Lung (tissue), 12 donors: ENCODE results near the gene ST8SIA4. TPM values are rescaled to one million over a fixed set of nuclear protein-coding genes. Genes with fewer than 3 reads are reported as not detected.

Experiments
- ATAC-seq: fragments of 200-7000 bp; cut with Tn5 transposase; one replicate; pipeline ENCODE4 v1.9.1; 2020; ENCODE audit warnings: moderate number of reproducible peaks; ENCODE audit not compliant: insufficient read depth, low FRiP score
- DNase-seq, 3 donors: peaks; one replicate each; pipeline ENCODE4 v3.0.0-alpha.2; 2013 to 2017
- H3K27ac ChIP-seq, 2 donors: one replicate each; pipeline ENCODE4 v1.5.1; 2013; ENCODE audit warnings: mild to moderate bottlenecking in 2 of 2, moderate library complexity in 2 of 2, control low read depth in 1 of 2, inconsistent platforms in 1 of 2, low read depth in 1 of 2, low read length in 1 of 2
- H3K27me3 ChIP-seq, 3 donors: one replicate each; pipeline ENCODE4 v1.5.1; 2013; ENCODE audit warnings: low read length in 2 of 3; ENCODE audit not compliant: control insufficient read depth in 3 of 3, insufficient read depth in 3 of 3
- H3K36me3 ChIP-seq, 4 donors: one replicate each; pipeline ENCODE4 v1.5.1; 2013; ENCODE audit warnings: low read length in 4 of 4, mild to moderate bottlenecking in 1 of 4, moderate library complexity in 1 of 4; ENCODE audit not compliant: control insufficient read depth in 4 of 4, insufficient read depth in 4 of 4
- H3K4me1 ChIP-seq, 5 donors: one replicate each; pipeline ENCODE4 v1.5.1; 2013; ENCODE audit warnings: low read length in 5 of 5, mild to moderate bottlenecking in 2 of 5, moderate library complexity in 1 of 5; ENCODE audit not compliant: control insufficient read depth in 5 of 5, insufficient read depth in 5 of 5
- H3K4me3 ChIP-seq: one replicate; pipeline ENCODE4 v1.5.1; 2013; ENCODE audit warnings: mild to moderate bottlenecking, control low read depth, moderate library complexity
- H3K9ac ChIP-seq, 2 donors: one replicate each; pipeline ENCODE4 v1.5.1; 2013; ENCODE audit warnings: low read length in 2 of 2, control low read depth in 1 of 2; ENCODE audit not compliant: insufficient read depth in 1 of 2
- H3K9me3 ChIP-seq, 4 donors: one replicate each; pipeline ENCODE4 v1.5.1; 2013; ENCODE audit warnings: low read length in 3 of 4, mild to moderate bottlenecking in 1 of 4, moderate library complexity in 1 of 4; ENCODE audit not compliant: control insufficient read depth in 4 of 4, insufficient read depth in 3 of 4
- WGBS, 2 donors: extraction: QIAGEN DNeasy Blood & Tissue Kit; methylation state at CpG; one replicate each; pipeline ENCODE4 v1.1.7; 2013; 5-methylcytosine and 5-hydroxymethylcytosine counted together
- polyA plus RNA-seq, 2 donors: library from polyadenylated mRNA; stranded (reverse); fragments of 200-250 nt; gene quantifications; one replicate each; pipeline ENCODE4 v1.2.1, GENCODE V29; 2013
- total RNA-seq, 2 donors: library from RNA; depleted of rRNA in 1 of 2; stranded (reverse); fragments of >200 nt in 1 of 2; gene quantifications; one replicate each; pipeline ENCODE4 v1.2.1, GENCODE V29; 2014 to 2021
- TF ChIP-seq, protein P1 (sequence below): IDR thresholded peaks from 2 replicates; pipeline ENCODE4 v1.5.1; 2012; ENCODE audit warnings: mild to moderate bottlenecking; ENCODE audit errors: control extremely low read depth, extremely low read depth
- donor health status: control.
- donor health status: control.
- donor health status: Bipolar disorder and iron deficiency.
- donor health status: healthy.
- donor health status: DM: yes; HTN: yes; CAD: no.

ST8SIA4 gene
- total and polyA plus RNA-seq, 4 donors, result 4.2 to 22.1 (median 14.2) TPM

GRCh38 chr5:100900142-100900795, 2.8 kb downstream of the ST8SIA4 start:
- H3K27ac ChIP-seq, result peak overlapping the region; percentile 64 to 94
- peak; percentile 46 to 84 (median 74) for DNase-seq
- 3 to 4% methylated on average over 19 of the region's 19 CpGs for WGBS, 2 donors
- peaks cover 0 to 1% (median 0%) of the 10 kb centered on the region in 4 donors for H3K9me3 ChIP-seq
- peak; percentile 22 for ATAC-seq
- TF ChIP-seq, protein P1, sequence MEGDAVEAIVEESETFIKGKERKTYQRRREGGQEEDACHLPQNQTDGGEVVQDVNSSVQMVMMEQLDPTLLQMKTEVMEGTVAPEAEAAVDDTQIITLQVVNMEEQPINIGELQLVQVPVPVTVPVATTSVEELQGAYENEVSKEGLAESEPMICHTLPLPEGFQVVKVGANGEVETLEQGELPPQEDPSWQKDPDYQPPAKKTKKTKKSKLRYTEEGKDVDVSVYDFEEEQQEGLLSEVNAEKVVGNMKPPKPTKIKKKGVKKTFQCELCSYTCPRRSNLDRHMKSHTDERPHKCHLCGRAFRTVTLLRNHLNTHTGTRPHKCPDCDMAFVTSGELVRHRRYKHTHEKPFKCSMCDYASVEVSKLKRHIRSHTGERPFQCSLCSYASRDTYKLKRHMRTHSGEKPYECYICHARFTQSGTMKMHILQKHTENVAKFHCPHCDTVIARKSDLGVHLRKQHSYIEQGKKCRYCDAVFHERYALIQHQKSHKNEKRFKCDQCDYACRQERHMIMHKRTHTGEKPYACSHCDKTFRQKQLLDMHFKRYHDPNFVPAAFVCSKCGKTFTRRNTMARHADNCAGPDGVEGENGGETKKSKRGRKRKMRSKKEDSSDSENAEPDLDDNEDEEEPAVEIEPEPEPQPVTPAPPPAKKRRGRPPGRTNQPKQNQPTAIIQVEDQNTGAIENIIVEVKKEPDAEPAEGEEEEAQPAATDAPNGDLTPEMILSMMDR, result no peak
- peaks cover 0 to 19% (median 1%) of the 10 kb centered on the region in 5 donors for H3K4me1 ChIP-seq
- H3K27me3 ChIP-seq, result peaks cover 0 to 6% (median 5%) of the 10 kb centered on the region in 3 donors
- no peaks in the 10 kb centered on the region for H3K36me3 ChIP-seq
- H3K4me3 ChIP-seq, result peak overlapping the region; percentile 56
- peak overlapping the region in 1 of 2 donors; percentile 88 for H3K9ac ChIP-seq

DNA sequence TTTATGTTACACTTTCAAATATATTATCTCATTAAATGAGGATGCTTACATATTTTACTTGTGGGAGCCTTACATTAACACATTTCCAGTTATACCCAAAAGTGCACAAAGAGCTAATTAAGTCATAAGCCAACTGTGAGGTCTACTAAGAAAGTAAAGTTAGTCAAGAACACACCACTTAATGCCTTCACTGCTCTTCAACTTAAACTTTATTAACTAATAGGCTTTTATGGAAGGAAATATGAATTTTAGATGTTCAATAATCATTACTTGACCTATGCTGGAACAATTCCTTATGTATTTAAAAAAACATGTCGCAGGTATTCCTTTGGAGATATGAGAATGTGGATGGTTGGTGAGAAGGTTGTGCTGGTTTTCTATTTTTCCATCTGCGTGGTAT, 3.4 kb downstream of the ST8SIA4 start:
- peak overlapping the region; percentile 64 to 94 for H3K27ac ChIP-seq
- no peaks in the 10 kb centered on the region for H3K36me3 ChIP-seq
- no peak for ATAC-seq
- WGBS, 2 donors, result 72 to 83% methylated on average over 2 of the region's 2 CpGs
- H3K27me3 ChIP-seq, result peaks cover 0 to 4% (median under 1%) of the 10 kb centered on the region in 3 donors
- H3K9me3 ChIP-seq, result peaks cover 0 to 1% (median 0%) of the 10 kb centered on the region in 4 donors
- H3K9ac ChIP-seq, result no peak overlapping the region
- peaks cover 0 to 19% (median 1%) of the 10 kb centered on the region in 5 donors for H3K4me1 ChIP-seq
- no peak for DNase-seq
- TF ChIP-seq, protein P1, result no peak
- peak overlapping the region; percentile 17 for H3K4me3 ChIP-seq

DNA sequence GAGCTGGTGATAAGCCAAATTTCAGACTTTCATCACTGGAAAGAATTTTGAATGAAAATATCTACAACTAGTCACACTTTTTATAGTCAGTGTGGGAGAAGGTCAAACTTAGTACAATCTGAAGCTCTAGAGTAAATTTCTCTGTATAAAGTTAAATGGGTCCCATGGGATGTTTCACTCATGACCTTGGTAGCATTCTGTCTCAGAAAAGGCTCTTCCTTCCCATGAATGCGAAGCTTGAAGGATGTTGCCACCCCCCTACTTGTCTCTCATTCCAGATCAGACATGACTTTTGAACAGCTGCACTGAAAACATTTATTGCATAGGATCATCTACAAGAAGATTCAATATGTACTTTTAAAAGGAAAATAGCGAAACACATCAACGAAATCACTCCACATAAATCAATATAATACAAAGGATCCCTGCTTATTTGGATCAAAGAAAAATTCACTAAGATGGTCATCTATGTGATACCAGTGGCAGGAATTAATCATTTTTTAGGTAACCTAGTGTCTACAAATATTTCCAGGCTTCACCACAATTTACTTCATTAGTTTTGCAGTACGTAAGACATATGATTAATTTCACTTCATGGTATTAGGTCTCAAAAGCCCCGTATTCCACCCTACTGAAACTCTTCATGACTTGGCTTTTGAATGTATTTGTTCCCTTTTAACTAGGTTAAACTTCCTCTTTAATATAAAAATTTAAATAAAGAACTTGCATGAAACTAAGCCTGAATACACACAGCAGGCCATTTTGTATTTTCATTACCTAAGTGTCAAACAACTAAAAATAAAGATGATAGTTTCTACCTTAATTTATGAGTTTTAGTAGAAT, 4.4 kb downstream of the ST8SIA4 start:
- Histone ChIP-seq H3K4me1 (peaks cover 0 to 13% (median 0%) of the 10 kb centered on the region in 5 donors), H3K36me3 (no peaks in the 10 kb centered on the region), H3K27me3 (no peaks in the 10 kb centered on the region), H3K9me3 (peaks cover 0 to 1% (median 0%) of the 10 kb centered on the region in 4 donors), H3K9ac (no peak overlapping the region), H3K4me3 (no peak overlapping the region), H3K27ac (peak overlapping the region in 1 of 2 donors; percentile 16)
- TF ChIP-seq, protein P1, result no peak
- WGBS, 2 donors, result 57 to 69% methylated on average over 5 of the region's 5 CpGs
- DNase-seq (peak in 1 of 3 donors; percentile 25), ATAC-seq (no peak)
